Measurements from ENCODE around the gene MEGF6.

MEGF6 gene

GRCh38 chr1:3511856-3512255 lies 99.5 kb downstream of the MEGF6 start:
- Histone ChIP-seq H3K79me2 (ENCODE audit: low read length) (no peaks in the 10 kb centered on the region), H3K4me3 (ENCODE audit: low read length) (no peak overlapping the region), H2AFZ (ENCODE audit: low read depth, low read length) (no peak overlapping the region), H3K36me3 (replicated peaks; ENCODE audit: low read depth, low read length) (no peaks in the 10 kb centered on the region), H3K27ac (ENCODE audit: low read length) (no peak overlapping the region), H3K9ac (ENCODE audit: low read length) (no peak overlapping the region), H3K9me3 (ENCODE audit: insufficient read depth, low read length) (no peaks in the 10 kb centered on the region), H3K4me2 (ENCODE audit: low read length) (no peak overlapping the region), H3K4me1 (ENCODE audit: low read length) (no peaks in the 10 kb centered on the region), H3K27me3 (ENCODE audit: low read depth, low read length) (no peaks in the 10 kb centered on the region), H4K20me1 (ENCODE audit: insufficient read depth, low read length) (no peaks in the 10 kb centered on the region)
- TF ChIP-seq CTCF (IDR thresholded peaks at IDR 0.05; ENCODE audit: low read depth, low read length) (no peak), EZH2phosphoT487 (IDR thresholded peaks at IDR 0.05; ENCODE audit: low read depth) (no peak)

DNA sequence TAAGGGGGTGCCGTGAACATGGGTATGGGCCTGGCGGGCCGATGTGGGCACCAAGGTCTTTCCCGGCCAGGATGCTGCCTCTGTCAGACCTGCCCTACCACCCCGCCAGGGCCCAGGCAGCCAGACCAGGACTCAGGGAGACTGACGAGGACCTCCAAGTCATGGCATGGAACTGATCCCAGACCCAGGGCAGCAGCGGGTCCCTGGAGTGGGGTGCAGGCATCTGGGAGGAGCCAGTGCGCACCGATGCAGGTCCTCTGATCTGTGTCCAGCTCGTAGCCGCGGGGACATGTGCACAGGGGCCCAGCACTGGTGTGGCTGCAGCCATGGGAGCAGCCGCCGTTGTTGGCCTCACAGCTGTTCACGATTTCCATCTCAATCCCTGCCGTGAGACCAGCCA lies 100.0 kb downstream of the MEGF6 start:
- H3K9me3 ChIP-seq (ENCODE audit: insufficient read depth, low read length), result no peaks in the 10 kb centered on the region
- H2AFZ ChIP-seq (ENCODE audit: low read depth, low read length), result no peak overlapping the region
- no peak overlapping the region for H3K4me3 ChIP-seq (ENCODE audit: low read length)
- no peaks in the 10 kb centered on the region for H3K79me2 ChIP-seq (ENCODE audit: low read length)
- H3K4me1 ChIP-seq (ENCODE audit: low read length), result no peaks in the 10 kb centered on the region
- no peak for TF ChIP-seq CTCF (IDR thresholded peaks at IDR 0.05; ENCODE audit: low read depth, low read length)
- no peak for TF ChIP-seq EZH2phosphoT487 (IDR thresholded peaks at IDR 0.05; ENCODE audit: low read depth)
- no peak overlapping the region for H3K27ac ChIP-seq (ENCODE audit: low read length)
- no peak overlapping the region for H3K4me2 ChIP-seq (ENCODE audit: low read length)
- no peaks in the 10 kb centered on the region for H3K27me3 ChIP-seq (ENCODE audit: low read depth, low read length)
- no peaks in the 10 kb centered on the region for H4K20me1 ChIP-seq (ENCODE audit: insufficient read depth, low read length)
- no peak overlapping the region for H3K9ac ChIP-seq (ENCODE audit: low read length)
- H3K36me3 ChIP-seq (replicated peaks; ENCODE audit: low read depth, low read length), result no peaks in the 10 kb centered on the region

DNA sequence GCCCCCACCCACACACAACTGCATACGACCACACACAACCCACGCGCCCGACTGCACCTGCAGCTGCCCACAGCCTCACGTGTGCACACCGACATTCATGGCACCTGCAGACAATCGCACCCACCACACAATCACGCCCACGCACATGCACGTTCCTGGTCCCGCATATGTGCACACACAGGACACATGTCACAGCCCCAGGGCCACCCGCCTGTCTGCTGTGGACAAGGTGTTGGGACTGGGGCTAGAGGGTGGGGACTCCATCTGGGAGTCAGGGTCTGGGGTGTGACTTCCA lies 100.4 kb downstream of the MEGF6 start:
- TF ChIP-seq EZH2phosphoT487 (IDR thresholded peaks at IDR 0.05; ENCODE audit: low read depth), result no peak
- no peak for TF ChIP-seq CTCF (IDR thresholded peaks at IDR 0.05; ENCODE audit: low read depth, low read length)
- no peaks in the 10 kb centered on the region for H3K4me1 ChIP-seq (ENCODE audit: low read length)
- H3K36me3 ChIP-seq (replicated peaks; ENCODE audit: low read depth, low read length), result no peaks in the 10 kb centered on the region
- H3K27me3 ChIP-seq (ENCODE audit: low read depth, low read length), result no peaks in the 10 kb centered on the region
- H4K20me1 ChIP-seq (ENCODE audit: insufficient read depth, low read length), result no peaks in the 10 kb centered on the region
- no peaks in the 10 kb centered on the region for H3K79me2 ChIP-seq (ENCODE audit: low read length)
- no peak overlapping the region for H3K27ac ChIP-seq (ENCODE audit: low read length)
- H3K4me2 ChIP-seq (ENCODE audit: low read length), result no peak overlapping the region
- no peak overlapping the region for H3K4me3 ChIP-seq (ENCODE audit: low read length)
- H2AFZ ChIP-seq (ENCODE audit: low read depth, low read length), result no peak overlapping the region
- no peaks in the 10 kb centered on the region for H3K9me3 ChIP-seq (ENCODE audit: insufficient read depth, low read length)
- H3K9ac ChIP-seq (ENCODE audit: low read length), result no peak overlapping the region

- Histone ChIP-seq H3K9ac (ENCODE audit: low read length) (no peak overlapping the region), H3K4me1 (ENCODE audit: low read length) (no peaks in the 10 kb centered on the region), H3K36me3 (replicated peaks; ENCODE audit: low read depth, low read length) (no peaks in the 10 kb centered on the region), H4K20me1 (ENCODE audit: insufficient read depth, low read length) (no peaks in the 10 kb centered on the region), H2AFZ (ENCODE audit: low read depth, low read length) (no peak overlapping the region), H3K27ac (ENCODE audit: low read length) (no peak overlapping the region), H3K4me3 (ENCODE audit: low read length) (no peak overlapping the region), H3K4me2 (ENCODE audit: low read length) (no peak overlapping the region), H3K9me3 (ENCODE audit: insufficient read depth, low read length) (no peaks in the 10 kb centered on the region), H3K27me3 (ENCODE audit: low read depth, low read length) (no peaks in the 10 kb centered on the region), H3K79me2 (ENCODE audit: low read length) (no peaks in the 10 kb centered on the region)
- no peak for TF ChIP-seq CTCF (IDR thresholded peaks at IDR 0.05; ENCODE audit: low read depth, low read length)
- no peak for TF ChIP-seq EZH2phosphoT487 (IDR thresholded peaks at IDR 0.05; ENCODE audit: low read depth)
Measured at GRCh38 chr1:3510136-3510955, 101.0 kb downstream of the MEGF6 start.

Data from OCI-LY3 (cell line).